ENCODE measurements around the gene PTPRQ.
"Not testable (repeated sequence)": the region's sequence is repeated elsewhere in the genome, so short reads cannot be mapped to it uniquely, and the experiment has no call there.

PTPRQ gene

GRCh38 chr12:80443974-80444666 is at the start of gene PTPRQ:
Gene PTPRQ (plus strand): TSS chr12:80444235. CDS start chr12:80444346, 111 bp downstream.
- no peak for DNase-seq

DNA sequence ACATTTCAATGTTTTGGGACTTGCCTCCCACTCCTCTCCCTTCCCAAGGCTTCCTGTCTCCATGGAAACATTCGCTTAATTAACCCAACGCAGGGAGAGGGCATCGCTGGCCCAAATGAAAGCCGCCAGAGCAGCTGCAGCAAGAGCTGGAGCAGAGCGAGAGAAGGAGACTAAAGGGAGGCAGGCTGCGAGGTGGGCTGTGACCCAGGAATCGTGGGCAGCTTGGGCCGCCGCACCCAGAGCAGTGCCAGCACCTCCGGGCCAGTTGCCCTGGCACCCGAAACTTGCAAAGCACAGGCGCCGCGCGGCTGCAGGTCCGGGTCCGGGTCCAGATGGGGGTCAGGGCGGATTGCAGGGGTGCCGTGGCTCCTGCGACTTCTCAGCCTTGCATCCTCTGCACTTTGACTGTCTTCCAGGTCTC is 43.5 kb upstream of the PTPRQ start:
- no peak for DNase-seq

DNA sequence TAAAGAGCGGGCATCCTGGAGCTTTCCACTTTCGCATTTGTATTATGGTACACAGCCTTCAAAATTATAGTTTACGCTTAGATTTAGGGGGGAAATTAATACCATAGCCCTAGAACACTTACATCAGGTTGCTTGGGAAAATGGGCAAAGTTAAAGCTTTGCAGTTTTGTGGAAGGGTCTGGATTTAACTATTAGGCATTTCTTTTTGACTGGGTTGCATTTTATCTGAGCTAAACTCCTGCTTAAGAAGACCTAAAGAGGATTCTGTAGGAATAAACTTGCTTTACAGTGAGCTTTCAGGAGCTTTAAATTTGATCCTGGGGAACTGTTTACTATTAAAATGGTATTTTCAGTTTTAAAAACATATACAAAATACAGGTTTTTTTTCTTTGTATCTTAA is 42.8 kb upstream of the PTPRQ start:
- no peak for DNase-seq

DNA sequence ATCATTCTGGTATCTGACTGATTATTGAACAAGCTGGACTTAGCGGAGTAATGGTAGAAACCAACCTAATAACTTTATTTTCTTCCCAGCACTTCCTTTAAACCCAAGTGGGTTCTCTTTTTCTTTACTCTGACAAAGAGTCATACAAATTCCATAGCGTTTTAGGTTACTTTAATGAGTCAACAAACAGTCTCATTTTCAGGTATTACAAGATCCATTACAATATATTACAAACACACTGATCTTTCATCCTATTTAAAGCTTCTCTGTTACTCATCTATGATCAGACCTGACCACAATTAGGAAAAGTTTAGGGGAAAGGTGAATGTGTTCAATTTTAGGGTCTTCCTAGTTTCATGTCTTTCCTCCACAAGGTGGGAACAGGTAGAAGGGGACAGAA is 39.4 kb upstream of the PTPRQ start:
- no peak for DNase-seq

- DNase-seq: no peak
These were observed 37.8 kb upstream of the PTPRQ start for GRCh38 chr12:80406253-80406652.

GRCh38 chr12:80411787-80412186 is 32.2 kb upstream of the PTPRQ start:
- no peak for DNase-seq

GRCh38 chr12:80412343-80412953 is 31.6 kb upstream of the PTPRQ start:
- DNase-seq: peak in 1 of 2 experiments; percentile 23

GRCh38 chr12:80413462-80413861 is 30.6 kb upstream of the PTPRQ start:
- DNase-seq: no peak

- DNase-seq: no peak
These were observed 28.6 kb upstream of the PTPRQ start for GRCh38 chr12:80415466-80415865.

- no peak for DNase-seq
These were observed 24.4 kb upstream of the PTPRQ start for GRCh38 chr12:80419644-80420043.

GRCh38 chr12:80420075-80420474 is 24.0 kb upstream of the PTPRQ start:
- DNase-seq: no peak

GRCh38 chr12:80422550-80422949 is 21.5 kb upstream of the PTPRQ start:
- no peak for DNase-seq

GRCh38 chr12:80432061-80432460 is 12.0 kb upstream of the PTPRQ start:
- no peak for DNase-seq

DNA sequence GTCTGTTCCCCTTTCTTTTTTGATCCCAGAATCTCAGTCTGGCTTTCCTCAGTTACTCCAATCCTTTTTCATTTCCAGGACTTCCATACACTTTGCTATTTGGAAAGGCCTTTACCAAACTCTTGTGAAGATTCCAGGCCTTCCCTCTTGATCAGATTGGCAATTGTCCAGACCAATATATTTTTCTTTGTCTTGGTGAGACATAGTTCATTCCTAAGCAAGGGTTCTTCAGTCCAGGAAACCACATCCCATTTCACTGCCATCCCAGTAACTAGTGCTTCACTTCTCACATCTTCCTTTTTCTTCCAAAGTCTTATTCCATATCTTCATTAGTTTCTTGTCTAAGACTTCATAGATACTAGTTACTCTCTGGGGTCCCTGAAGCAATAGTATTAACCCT is 2.1 kb upstream of the PTPRQ start:
- no peak for DNase-seq

GRCh38 chr12:80442426-80443222 is 1.4 kb upstream of the PTPRQ start:
- no peak for DNase-seq

GRCh38 chr12:80445083-80445793 is 1.2 kb downstream of the PTPRQ start:
- DNase-seq: no peak

DNA sequence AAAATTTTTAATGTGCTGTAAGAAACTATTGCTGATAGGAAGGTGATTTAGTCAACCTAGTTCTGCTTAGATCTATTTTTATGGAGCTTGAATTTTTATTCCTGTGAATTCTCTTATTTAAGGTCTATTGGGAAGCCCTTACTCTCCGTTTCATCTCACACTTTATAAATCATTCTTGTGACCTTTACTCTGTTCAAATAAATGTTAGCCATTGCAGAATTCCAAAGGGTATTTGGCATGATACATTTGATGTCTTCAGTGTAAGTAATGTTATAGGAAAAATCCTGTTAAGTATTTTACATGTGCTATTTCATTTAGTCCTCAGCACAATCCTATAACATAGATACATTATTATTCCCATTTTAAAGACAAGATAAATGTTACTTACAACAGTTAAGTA is 12.5 kb downstream of the PTPRQ start:
- DNase-seq: no peak

GRCh38 chr12:80460972-80461371 is 16.9 kb downstream of the PTPRQ start:
- DNase-seq: no peak

DNA sequence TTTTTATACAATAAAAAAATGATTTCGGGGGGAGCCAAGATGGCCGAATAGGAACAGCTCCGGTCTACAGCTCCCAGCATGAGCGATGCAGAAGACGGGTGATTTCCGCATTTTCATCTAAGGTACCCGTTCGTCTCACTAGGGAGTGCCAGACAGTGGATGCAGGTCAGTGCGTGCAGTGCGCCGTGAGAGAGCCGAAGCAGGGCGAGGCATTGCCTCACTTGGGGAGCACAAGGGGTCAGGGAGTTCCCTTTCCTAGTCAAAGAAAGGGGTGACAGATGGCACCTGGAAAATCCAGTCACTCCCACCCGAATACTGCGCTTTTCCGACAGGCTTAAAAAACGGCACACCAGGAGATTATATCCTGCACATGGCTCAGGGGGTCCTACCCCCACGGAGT is 17.8 kb downstream of the PTPRQ start:
- not testable (repeated sequence) for DNase-seq

DNA sequence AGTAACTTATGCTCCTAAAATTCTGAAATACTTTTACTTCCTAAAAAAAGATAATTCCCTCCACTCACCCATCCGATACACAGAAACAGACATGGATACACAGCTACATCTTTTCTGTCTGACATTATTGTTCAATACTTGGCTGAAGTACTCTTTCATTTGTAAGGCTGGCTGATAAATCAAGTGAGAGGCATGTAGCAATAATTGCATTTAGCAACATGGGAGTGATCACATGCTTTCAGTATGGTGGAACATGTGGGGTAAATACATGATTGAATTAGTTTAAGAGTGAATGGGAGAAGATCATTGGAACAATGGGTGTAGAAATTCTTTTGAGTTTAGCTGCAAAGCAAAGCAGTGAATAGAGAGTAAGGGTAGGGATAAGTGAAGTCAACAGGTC is 25.6 kb downstream of the PTPRQ start:
- DNase-seq: no peak

GRCh38 chr12:80470403-80470802 is 26.4 kb downstream of the PTPRQ start:
- DNase-seq: no peak

GRCh38 chr12:80472236-80472635 is 28.2 kb downstream of the PTPRQ start:
- DNase-seq: no peak

GRCh38 chr12:80472911-80473500 is 29.0 kb downstream of the PTPRQ start:
- no peak for DNase-seq
